Germinal center (tissue), 1 donor: ENCODE data around the gene LIN28B.

ENCODE experiments used
- DNase-seq: peaks from one replicate; pipeline ENCODE4 v3.0.0; 2012; ENCODE audit warnings: mixed read lengths, low spot score

LIN28B gene

GRCh38 chr6:105109955-105110895 is 153.3 kb downstream of the LIN28B start:
- no peak for DNase-seq

GRCh38 chr6:105111105-105111504 is 154.2 kb downstream of the LIN28B start:
- no peak for DNase-seq

DNA sequence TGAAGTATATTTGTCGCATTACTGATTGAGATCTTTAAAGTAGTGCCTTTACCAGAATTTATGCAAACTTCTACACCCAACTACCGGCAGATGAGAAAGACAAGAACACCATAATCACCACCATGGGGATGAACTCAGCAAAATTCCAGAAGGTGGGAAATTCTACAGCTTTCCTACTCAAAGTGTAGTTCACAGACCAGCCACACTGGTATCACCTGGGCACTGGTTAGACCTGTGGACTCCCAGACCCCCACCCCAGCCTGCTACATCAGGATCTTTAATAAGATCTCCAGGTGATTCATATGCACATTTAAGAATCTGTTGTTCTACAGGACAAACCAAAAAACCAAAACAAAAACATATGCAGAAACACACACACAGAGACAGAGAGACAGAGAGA is 155.0 kb downstream of the LIN28B start:
- no peak for DNase-seq

DNA sequence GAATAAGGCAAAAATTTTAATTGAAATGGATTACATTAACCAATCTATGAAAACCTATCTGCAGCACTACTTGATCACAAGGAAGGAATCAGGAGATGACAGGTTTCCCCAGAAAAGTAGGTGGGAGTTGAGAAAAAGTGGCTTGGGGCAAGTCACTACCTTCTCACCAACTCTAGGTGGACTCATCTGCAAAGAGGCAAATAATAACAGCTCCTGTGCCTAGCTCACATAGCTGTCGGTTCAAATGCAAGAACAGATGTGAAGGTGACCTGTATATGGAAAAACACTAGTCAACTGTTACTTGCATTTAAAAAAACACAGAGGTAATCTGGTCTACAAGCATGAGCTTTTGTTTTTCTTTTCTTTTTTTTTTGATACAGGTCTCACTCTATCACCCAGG is 155.7 kb downstream of the LIN28B start:
- no peak for DNase-seq

DNA sequence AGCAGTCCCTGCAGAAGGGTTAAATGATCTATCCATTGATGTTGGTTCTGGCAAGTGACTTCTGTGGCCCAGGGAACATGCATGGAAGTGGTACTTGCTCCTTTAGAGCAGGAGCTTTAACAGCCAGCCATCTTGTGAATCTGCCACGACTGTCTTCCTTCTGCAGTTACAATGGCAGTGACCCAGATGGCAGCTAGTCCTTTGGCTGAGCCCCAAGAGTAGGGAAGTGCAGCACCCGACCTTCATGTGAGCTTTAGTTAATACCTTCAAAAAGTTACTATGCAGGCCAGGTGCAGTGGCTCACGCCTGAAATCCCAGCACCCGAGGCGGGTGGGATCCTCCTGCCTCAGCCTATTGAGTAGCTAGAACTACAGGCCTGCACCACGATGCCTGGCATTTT is 156.5 kb downstream of the LIN28B start:
- DNase-seq: no peak

DNA sequence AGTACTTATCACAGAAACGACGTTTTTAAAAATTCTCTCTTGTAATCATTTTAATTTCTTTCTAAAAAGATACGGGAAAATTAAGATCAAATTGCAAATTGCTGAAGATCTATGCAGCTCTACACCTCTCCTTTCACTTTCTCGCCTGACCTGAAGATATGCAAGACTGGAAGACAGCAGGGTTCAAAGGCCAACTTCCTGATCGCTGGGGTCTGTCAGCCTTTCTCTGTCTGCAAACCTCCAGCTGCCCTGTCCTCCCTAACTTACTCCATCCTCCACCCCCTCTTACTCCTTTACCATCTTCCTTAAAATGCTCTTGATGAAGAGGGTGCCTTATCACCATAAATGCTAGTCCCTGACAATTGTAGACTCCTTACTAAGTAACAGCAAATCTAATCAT is 159.2 kb downstream of the LIN28B start:
- no peak for DNase-seq

DNA sequence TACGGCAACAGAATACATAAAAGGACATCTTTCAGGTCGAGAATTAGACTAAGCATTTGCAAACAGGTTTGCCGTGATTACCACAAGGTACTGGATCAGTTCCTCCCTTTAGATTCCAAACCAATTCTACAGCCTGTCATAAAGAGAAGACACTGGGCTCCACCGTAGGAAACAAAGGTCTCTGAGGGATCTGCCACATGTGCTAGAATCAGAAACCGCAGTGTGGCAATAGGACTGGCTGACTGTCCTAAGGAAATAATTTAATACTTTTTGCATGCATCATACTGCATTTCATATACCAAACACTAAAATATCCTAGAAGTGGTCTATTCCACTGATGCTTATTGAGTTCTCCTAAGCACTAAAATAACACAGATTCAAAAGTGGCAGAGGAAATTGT is 163.7 kb downstream of the LIN28B start:
- no peak for DNase-seq

DNA sequence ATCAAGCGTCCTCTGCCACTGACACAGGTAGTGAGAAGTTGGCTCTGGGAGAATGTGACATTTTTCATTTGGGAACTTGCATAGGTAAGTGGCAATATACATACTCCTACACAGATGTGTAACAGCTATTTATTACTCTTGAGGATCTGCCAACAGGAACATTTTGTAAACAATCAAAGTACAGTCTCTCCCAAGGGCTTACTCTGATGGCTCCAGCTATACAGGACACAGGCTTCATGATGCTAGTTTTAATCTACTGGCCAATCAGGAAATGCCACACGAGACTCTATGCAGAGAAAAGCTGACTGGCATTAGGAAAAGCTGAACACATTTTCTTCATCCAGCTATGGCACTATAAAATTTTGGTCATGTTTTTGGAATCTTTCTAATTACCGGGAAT is 165.1 kb downstream of the LIN28B start:
- DNase-seq: no peak

GRCh38 chr6:105122717-105123116 is 165.8 kb downstream of the LIN28B start:
- DNase-seq: no peak
